PC-3 (cell line): ENCODE measurements around the gene TRIM62.

Experiments used
- EZH2phosphoT487 ChIP-seq: fragments of 300-600 bp; sonication (generic); IDR thresholded peaks from 2 replicates; pipeline ENCODE4 v1.6.1; 2018; ENCODE audit warnings: mild to moderate bottlenecking, antibody characterized with exemption, low read length, borderline replicate concordance
- TF ChIP-seq, protein P1 (sequence below): fragments of 300-600 bp; sonication (generic); conservative IDR thresholded peaks from 2 replicates; pipeline ENCODE4 v1.5.1; 2017; ENCODE audit warnings: antibody characterized with exemption, low read depth, mild to moderate bottlenecking, low read length

DNA sequence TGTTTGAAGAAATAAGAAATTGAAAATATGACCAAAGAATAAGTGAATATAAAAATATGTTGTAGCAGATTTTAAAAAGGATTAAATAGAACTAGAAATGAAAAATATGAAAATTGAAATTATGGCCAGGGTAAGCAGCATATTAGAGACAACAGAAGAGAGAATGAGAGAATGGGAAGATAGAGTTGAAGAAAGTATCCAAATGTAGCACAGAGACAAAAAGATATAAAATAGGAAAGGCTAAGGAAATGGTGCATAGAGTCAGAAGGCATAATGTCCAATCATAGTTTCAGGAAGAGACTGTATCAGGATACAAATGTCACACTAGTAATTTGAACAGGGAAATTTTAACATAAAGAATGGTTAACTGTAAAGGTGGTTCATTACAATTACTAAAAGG lies 71.4 kb downstream of the TRIM62 start:
- TF ChIP-seq, protein P1, sequence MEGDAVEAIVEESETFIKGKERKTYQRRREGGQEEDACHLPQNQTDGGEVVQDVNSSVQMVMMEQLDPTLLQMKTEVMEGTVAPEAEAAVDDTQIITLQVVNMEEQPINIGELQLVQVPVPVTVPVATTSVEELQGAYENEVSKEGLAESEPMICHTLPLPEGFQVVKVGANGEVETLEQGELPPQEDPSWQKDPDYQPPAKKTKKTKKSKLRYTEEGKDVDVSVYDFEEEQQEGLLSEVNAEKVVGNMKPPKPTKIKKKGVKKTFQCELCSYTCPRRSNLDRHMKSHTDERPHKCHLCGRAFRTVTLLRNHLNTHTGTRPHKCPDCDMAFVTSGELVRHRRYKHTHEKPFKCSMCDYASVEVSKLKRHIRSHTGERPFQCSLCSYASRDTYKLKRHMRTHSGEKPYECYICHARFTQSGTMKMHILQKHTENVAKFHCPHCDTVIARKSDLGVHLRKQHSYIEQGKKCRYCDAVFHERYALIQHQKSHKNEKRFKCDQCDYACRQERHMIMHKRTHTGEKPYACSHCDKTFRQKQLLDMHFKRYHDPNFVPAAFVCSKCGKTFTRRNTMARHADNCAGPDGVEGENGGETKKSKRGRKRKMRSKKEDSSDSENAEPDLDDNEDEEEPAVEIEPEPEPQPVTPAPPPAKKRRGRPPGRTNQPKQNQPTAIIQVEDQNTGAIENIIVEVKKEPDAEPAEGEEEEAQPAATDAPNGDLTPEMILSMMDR, result no peak
- no peak for TF ChIP-seq EZH2phosphoT487
